KMS-11 (cell line): ENCODE results near the gene KRT85.
"Not testable (repeated sequence)": the region's sequence is repeated elsewhere in the genome, so short reads cannot be mapped to it uniquely, and the experiment has no call there.

Source experiments
- H2AFZ ChIP-seq: fragments of 200-600 bp; sonication (generic); 2 replicates; pipeline ENCODE4 v1.6.1; 2016; ENCODE audit warnings: antibody characterized with exemption, mixed run types, low read depth
- H3K27ac ChIP-seq: fragments of 200-600 bp; sonication (generic); 2 replicates; pipeline ENCODE4 v1.6.1; 2016; ENCODE audit warnings: mild to moderate bottlenecking, mixed run types
- H3K27me3 ChIP-seq: fragments of 200-600 bp; sonication (generic); 2 replicates; pipeline ENCODE4 v1.6.1; 2017; ENCODE audit warnings: mild to moderate bottlenecking, low read depth, mixed run types, moderate library complexity; ENCODE audit not compliant: insufficient read depth
- H3K36me3 ChIP-seq: fragments of 200-600 bp; sonication (generic); 2 replicates; pipeline ENCODE4 v1.6.1; 2017; ENCODE audit warnings: mild to moderate bottlenecking, mixed run types; ENCODE audit not compliant: insufficient read depth
- H3K4me1 ChIP-seq: fragments of 200-600 bp; sonication (generic); 2 replicates; pipeline ENCODE4 v1.6.1; 2016; ENCODE audit warnings: mild to moderate bottlenecking, low read depth, mixed run types; ENCODE audit not compliant: poor library complexity, severe bottlenecking
- H3K4me2 ChIP-seq: fragments of 200-600 bp; sonication (generic); 2 replicates; pipeline ENCODE4 v1.7.0; 2016; ENCODE audit warnings: mild to moderate bottlenecking, mixed run types
- H3K4me3 ChIP-seq: fragments of 200-600 bp; sonication (generic); IDR thresholded peaks from 2 replicates; pipeline ENCODE4 v1.6.1; 2017; ENCODE audit warnings: low read depth, low read length, mixed read lengths; ENCODE audit not compliant: insufficient read depth
- H3K79me2 ChIP-seq: fragments of 200-600 bp; sonication (generic); 2 replicates; pipeline ENCODE4 v1.6.1; 2016; ENCODE audit warnings: low read depth, mixed run types; ENCODE audit not compliant: insufficient read depth
- H3K9ac ChIP-seq: fragments of 200-600 bp; sonication (generic); 2 replicates; pipeline ENCODE4 v1.6.1; 2016; ENCODE audit warnings: mild to moderate bottlenecking, mixed run types
- H4K20me1 ChIP-seq: fragments of 200-600 bp; sonication (generic); 2 replicates; pipeline ENCODE4 v1.6.1; 2016; ENCODE audit warnings: mild to moderate bottlenecking, mixed run types; ENCODE audit not compliant: insufficient read depth
- CTCF ChIP-seq: fragments of 200-600 bp; sonication (generic); conservative IDR thresholded peaks from 2 replicates; pipeline ENCODE4 v1.6.1; 2017; ENCODE audit warnings: low read depth, mild to moderate bottlenecking, antibody characterized with exemption, low read length, moderate library complexity, mixed read lengths

Gene KRT85

GRCh38 chr12:52316290-52316689, 51.0 kb downstream of the KRT85 start:
- TF ChIP-seq CTCF, result no peak
- no peaks in the 10 kb centered on the region for H3K36me3 ChIP-seq
- H3K27me3 ChIP-seq, result peaks cover 7% of the 10 kb centered on the region; the same call in 1 of the 2 replicates
- H3K27ac ChIP-seq, result no peak overlapping the region
- no peaks in the 10 kb centered on the region for H4K20me1 ChIP-seq
- no peaks in the 10 kb centered on the region for H3K4me1 ChIP-seq
- H2AFZ ChIP-seq, result no peak overlapping the region
- H3K79me2 ChIP-seq, result no peaks in the 10 kb centered on the region
- H3K4me3 ChIP-seq, result no peak overlapping the region
- no peak overlapping the region for H3K9ac ChIP-seq
- H3K4me2 ChIP-seq, result no peak overlapping the region

GRCh38 chr12:52315721-52316120, 51.6 kb downstream of the KRT85 start:
- not testable (repeated sequence) for H4K20me1 ChIP-seq, H3K4me2 ChIP-seq, H3K27ac ChIP-seq, H3K79me2 ChIP-seq, H3K27me3 ChIP-seq, H2AFZ ChIP-seq, H3K4me3 ChIP-seq, H3K9ac ChIP-seq, H3K36me3 ChIP-seq, H3K4me1 ChIP-seq
- TF ChIP-seq CTCF, result 0 out of 2 replicates have a peak, but pooled peaks have one; percentile 25

GRCh38 chr12:52314511-52314910, 52.8 kb downstream of the KRT85 start:
- no peaks in the 10 kb centered on the region for H3K36me3 ChIP-seq
- no peaks in the 10 kb centered on the region for H4K20me1 ChIP-seq
- no peak overlapping the region for H3K4me2 ChIP-seq
- no peaks in the 10 kb centered on the region for H3K79me2 ChIP-seq
- H3K4me1 ChIP-seq, result no peaks in the 10 kb centered on the region
- no peak overlapping the region for H2AFZ ChIP-seq
- H3K27ac ChIP-seq, result no peak overlapping the region
- no peak for TF ChIP-seq CTCF
- H3K27me3 ChIP-seq, result no peaks in the 10 kb centered on the region; the same call in 1 of the 2 replicates
- H3K9ac ChIP-seq, result no peak overlapping the region
- H3K4me3 ChIP-seq, result no peak overlapping the region

GRCh38 chr12:52313926-52314325, 53.4 kb downstream of the KRT85 start:
- no peak overlapping the region for H3K9ac ChIP-seq

More at GRCh38 chr12:52313926-52314325, 53.4 kb downstream of the KRT85 start:
- no peaks in the 10 kb centered on the region for H3K36me3 ChIP-seq
- no peak overlapping the region for H3K27ac ChIP-seq
- no peaks in the 10 kb centered on the region for H3K4me1 ChIP-seq
- H3K4me3 ChIP-seq, result no peak overlapping the region
- no peaks in the 10 kb centered on the region for H4K20me1 ChIP-seq
- no peaks in the 10 kb centered on the region for H3K79me2 ChIP-seq
- no peak overlapping the region for H3K4me2 ChIP-seq
- H3K27me3 ChIP-seq, result no peaks in the 10 kb centered on the region; the same call in 1 of the 2 replicates
- TF ChIP-seq CTCF, result no peak
- H2AFZ ChIP-seq, result no peak overlapping the region
